H54 (cell line): Measurements from ENCODE around the gene KREMEN1.
A peak's percentile ranks its signal among the peaks of the same experiment; 100 is the strongest.

Experiments used
- DNase-seq: peaks from one replicate; pipeline ENCODE4 v3.0.0; 2011; ENCODE audit warnings: low spot score, mixed read lengths; ENCODE audit not compliant: insufficient read length
- FAIRE-seq: peaks from 3 replicates; lab custom pipeline; 2011; peaks lifted over from hg19 to GRCh38; lab: Jason Lieb, UNC
- POLR2A ChIP-seq: IDR thresholded peaks from 2 replicates; pipeline ENCODE4 v1.6.1; 2011; ENCODE audit warnings: low read depth, mild to moderate bottlenecking, low read length

The KREMEN1 gene

GRCh38 chr22:29096736-29097669 lies 24.2 kb downstream of the KREMEN1 start:
- no peak for DNase-seq
- FAIRE-seq = no peak
- TF ChIP-seq POLR2A = no peak

GRCh38 chr22:29098296-29098695 lies 25.5 kb downstream of the KREMEN1 start:
- FAIRE-seq = no peak
- TF ChIP-seq POLR2A = no peak
- DNase-seq = no peak

GRCh38 chr22:29102300-29102699 lies 29.5 kb downstream of the KREMEN1 start:
- TF ChIP-seq POLR2A = no peak
- DNase-seq (no peak), FAIRE-seq (no peak)

- FAIRE-seq (no peak), DNase-seq (no peak)
- no peak for TF ChIP-seq POLR2A
These were observed 30.3 kb downstream of the KREMEN1 start for GRCh38 chr22:29103121-29103520.

GRCh38 chr22:29105468-29105867 lies 32.6 kb downstream of the KREMEN1 start:
- FAIRE-seq (no peak), DNase-seq (no peak)
- no peak for TF ChIP-seq POLR2A

- DNase-seq (no peak), FAIRE-seq (no peak)
- TF ChIP-seq POLR2A = no peak
These were observed 34.0 kb downstream of the KREMEN1 start for GRCh38 chr22:29106839-29107238.

GRCh38 chr22:29108137-29108536 lies 35.3 kb downstream of the KREMEN1 start:
- no peak for TF ChIP-seq POLR2A
- no peak for FAIRE-seq

GRCh38 chr22:29109822-29110221 lies 37.0 kb downstream of the KREMEN1 start:
- TF ChIP-seq POLR2A = no peak
- DNase-seq (no peak), FAIRE-seq (no peak)

More at GRCh38 chr22:29108137-29108536, 35.3 kb downstream of the KREMEN1 start:
- peak; percentile 19 for DNase-seq

GRCh38 chr22:29110946-29111345 lies 38.1 kb downstream of the KREMEN1 start:
- DNase-seq (no peak), FAIRE-seq (no peak)
- TF ChIP-seq POLR2A = no peak

GRCh38 chr22:29112121-29112520 lies 39.3 kb downstream of the KREMEN1 start:
- no peak for FAIRE-seq
- no peak for TF ChIP-seq POLR2A
- no peak for DNase-seq

- TF ChIP-seq POLR2A = no peak
- DNase-seq (no peak), FAIRE-seq (no peak)
These were observed 39.8 kb downstream of the KREMEN1 start for GRCh38 chr22:29112681-29113080.

- FAIRE-seq (no peak), DNase-seq (no peak)
- no peak for TF ChIP-seq POLR2A
These were observed 40.5 kb downstream of the KREMEN1 start for GRCh38 chr22:29113319-29113718.

- no peak for FAIRE-seq
- no peak for TF ChIP-seq POLR2A
- DNase-seq = no peak
These were observed 41.6 kb downstream of the KREMEN1 start for GRCh38 chr22:29114392-29114791.

- TF ChIP-seq POLR2A = no peak
- DNase-seq (no peak), FAIRE-seq (no peak)
These were observed 43.0 kb downstream of the KREMEN1 start for GRCh38 chr22:29115682-29116288.
